NT2/D1 (cell line): ENCODE results near the gene AGBL1.

Source experiments
- DNase-seq: peaks from one replicate; pipeline ENCODE4 v3.0.0-alpha.2; 2011; ENCODE audit warnings: low read depth, low spot score
- H3K27me3 ChIP-seq: 2 replicates; pipeline ENCODE4 v1.6.0; 2011; ENCODE audit warnings: mild to moderate bottlenecking; ENCODE audit not compliant: insufficient read length, insufficient read depth
- H3K36me3 ChIP-seq: 2 replicates; pipeline ENCODE4 v1.6.1; 2011; ENCODE audit warnings: mild to moderate bottlenecking, low read length, mixed read lengths; ENCODE audit not compliant: insufficient read depth, insufficient read length
- H3K4me1 ChIP-seq: 2 replicates; pipeline ENCODE4 v1.5.1; 2011; ENCODE audit not compliant: insufficient read depth, insufficient read length
- H3K4me3 ChIP-seq: 2 replicates; pipeline ENCODE4 v1.5.1; 2011; ENCODE audit warnings: low read depth; ENCODE audit not compliant: insufficient read length
- H3K9ac ChIP-seq: 2 replicates; pipeline ENCODE4 v1.6.0; 2011; ENCODE audit warnings: low read depth; ENCODE audit not compliant: insufficient read length
- H3K9me3 ChIP-seq: 2 replicates; pipeline ENCODE4 v1.5.1; 2011; ENCODE audit warnings: mild to moderate bottlenecking, low read length; ENCODE audit not compliant: insufficient read depth
- SUZ12 ChIP-seq: IDR thresholded peaks from 2 replicates; pipeline ENCODE4 v1.6.1; 2011; ENCODE audit not compliant: insufficient read length, insufficient read depth; ENCODE audit errors: extremely low read depth
- YY1 ChIP-seq: IDR thresholded peaks from 2 replicates; pipeline ENCODE4 v1.6.1; 2011; ENCODE audit not compliant: insufficient read length, insufficient read depth
- ZNF274 ChIP-seq: IDR thresholded peaks from 2 replicates; pipeline ENCODE4 v1.6.1; 2011; ENCODE audit warnings: mild to moderate bottlenecking, low read depth, low read length

AGBL1 gene

DNA sequence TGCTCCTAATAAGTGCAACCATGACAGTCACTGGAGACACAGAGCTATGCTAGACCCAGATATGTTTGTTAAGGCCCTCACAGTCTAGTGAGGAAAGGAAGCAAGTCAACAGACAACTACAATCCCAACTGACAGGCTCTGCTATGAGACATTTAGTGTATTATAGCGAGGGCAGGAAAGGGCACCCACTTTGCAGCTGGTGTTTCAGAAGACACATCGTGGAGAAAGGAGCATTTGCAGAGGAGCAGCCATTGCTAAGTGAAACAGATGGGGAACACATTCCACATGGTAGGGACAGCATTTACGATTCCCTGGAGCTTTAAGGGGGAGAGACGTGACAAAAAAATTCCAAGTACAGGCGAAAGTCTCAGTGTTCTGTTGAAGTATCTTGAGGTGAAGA, 685.6 kb downstream of the AGBL1 start:
- DNase-seq, result no peak
- Histone ChIP-seq H3K27me3 (no peaks in the 10 kb centered on the region), H3K4me3 (no peak overlapping the region), H3K36me3 (no peaks in the 10 kb centered on the region), H3K9me3 (no peaks in the 10 kb centered on the region), H3K4me1 (no peaks in the 10 kb centered on the region), H3K9ac (no peak overlapping the region)
- TF ChIP-seq SUZ12 (no peak), ZNF274 (no peak), YY1 (no peak)

DNA sequence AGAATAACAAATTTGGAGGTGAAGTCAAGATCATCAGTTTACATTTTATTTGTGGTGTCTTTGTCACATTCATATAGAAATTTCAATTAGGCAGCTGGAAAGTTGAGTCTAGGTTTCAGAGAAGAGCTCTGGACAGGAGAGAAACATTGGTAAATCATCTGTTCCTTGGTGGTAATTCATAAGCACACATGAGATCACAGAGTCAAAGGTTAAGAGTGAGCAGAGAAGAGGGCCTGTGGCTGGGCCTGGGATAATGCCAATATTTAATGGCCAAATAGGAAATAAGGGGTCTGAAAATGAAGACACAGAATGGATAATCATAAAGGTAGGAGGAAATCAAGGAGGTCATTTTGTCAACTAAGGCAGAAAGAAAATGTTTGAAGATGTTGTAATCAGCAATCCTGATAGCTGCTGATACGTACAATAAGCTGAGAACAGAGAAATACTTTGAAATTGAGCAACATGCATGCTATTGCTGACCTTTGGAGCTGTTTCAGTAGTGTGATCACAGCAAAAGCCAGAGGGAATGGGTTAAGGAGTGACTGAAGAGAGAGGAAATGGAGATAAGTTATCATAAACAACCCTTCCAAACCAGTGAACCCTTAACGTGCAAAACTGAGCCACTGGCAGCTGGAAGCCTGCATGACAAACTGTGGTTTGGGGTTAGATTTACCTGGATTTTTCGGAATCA, 692.8 kb downstream of the AGBL1 start:
- Histone ChIP-seq H3K36me3 (no peaks in the 10 kb centered on the region), H3K4me3 (no peak overlapping the region), H3K9me3 (no peaks in the 10 kb centered on the region), H3K4me1 (no peaks in the 10 kb centered on the region), H3K9ac (no peak overlapping the region), H3K27me3 (no peaks in the 10 kb centered on the region)
- DNase-seq, result no peak
- no peak for TF ChIP-seq ZNF274
- no peak for TF ChIP-seq YY1
- no peak for TF ChIP-seq SUZ12

DNA sequence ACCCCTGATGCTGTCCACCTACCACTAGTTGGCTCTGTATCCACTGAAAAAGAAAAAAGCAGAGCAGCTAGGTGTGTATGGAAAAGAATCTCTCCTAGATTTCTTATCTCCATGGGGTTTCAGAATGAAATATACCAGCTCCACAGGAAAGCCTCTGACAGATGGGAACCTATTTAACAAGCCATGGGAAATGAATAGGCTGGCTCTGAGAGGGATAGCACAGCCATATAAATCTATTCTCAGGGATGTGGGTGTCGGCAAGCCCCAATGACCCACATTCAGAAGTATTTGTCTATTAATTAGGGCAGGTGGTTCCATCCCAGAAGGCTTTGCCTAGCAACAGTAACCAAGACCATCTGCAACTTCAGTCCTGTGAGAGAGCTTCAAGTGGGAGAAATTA, 694.1 kb downstream of the AGBL1 start:
- Histone ChIP-seq H3K36me3 (no peaks in the 10 kb centered on the region), H3K4me3 (no peak overlapping the region), H3K9me3 (no peaks in the 10 kb centered on the region), H3K4me1 (no peaks in the 10 kb centered on the region), H3K27me3 (no peaks in the 10 kb centered on the region), H3K9ac (no peak overlapping the region)
- no peak for DNase-seq
- TF ChIP-seq ZNF274, result no peak
- TF ChIP-seq SUZ12, result no peak
- no peak for TF ChIP-seq YY1

DNA sequence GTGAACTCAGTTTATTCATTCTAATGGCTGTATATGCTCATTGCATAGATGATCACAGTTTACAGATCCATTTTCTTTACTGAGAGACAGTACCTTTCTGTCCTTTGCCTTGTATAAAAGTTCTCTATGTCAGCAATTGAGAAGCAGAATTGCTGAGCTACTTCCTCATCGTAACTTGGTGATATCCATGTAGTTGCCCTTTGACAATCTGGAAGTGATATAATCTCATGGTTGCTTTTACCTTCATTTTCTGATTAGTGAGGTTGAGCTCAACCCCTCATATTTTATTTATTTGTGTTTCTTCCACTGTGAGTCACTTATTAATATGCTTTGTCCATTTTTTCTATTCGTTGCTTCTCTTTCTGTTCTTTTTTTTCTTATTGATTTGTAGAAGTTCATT, 696.5 kb downstream of the AGBL1 start:
- H3K4me3 ChIP-seq, result no peak overlapping the region
- H3K9ac ChIP-seq, result no peak overlapping the region
- H3K4me1 ChIP-seq, result no peaks in the 10 kb centered on the region
- TF ChIP-seq SUZ12 (no peak), YY1 (no peak), ZNF274 (no peak)
- H3K27me3 ChIP-seq, result no peaks in the 10 kb centered on the region
- H3K9me3 ChIP-seq, result no peaks in the 10 kb centered on the region; the same call in 1 of the 2 replicates
- no peaks in the 10 kb centered on the region for H3K36me3 ChIP-seq
- DNase-seq, result no peak

DNA sequence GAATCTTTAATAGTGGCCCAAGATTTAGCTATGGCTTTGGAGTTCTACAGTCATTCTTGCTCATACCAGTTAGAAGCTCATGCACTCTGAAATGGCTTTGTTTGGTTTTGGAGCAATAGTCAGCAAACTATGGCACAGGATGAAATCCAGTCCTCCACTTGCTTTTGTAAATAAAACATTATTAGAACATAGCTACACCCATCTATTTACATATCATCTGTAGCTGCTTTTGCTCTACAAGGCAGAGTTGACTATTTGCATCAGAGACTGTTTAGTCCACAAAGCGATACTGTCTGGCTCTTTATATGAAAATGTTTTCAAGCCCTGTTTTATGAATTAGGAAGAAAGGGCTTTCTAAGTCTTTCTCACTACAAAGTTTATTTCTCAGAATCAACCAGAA, 716.9 kb downstream of the AGBL1 start:
- Histone ChIP-seq H3K4me3 (no peak overlapping the region), H3K9me3 (no peaks in the 10 kb centered on the region)

DNA sequence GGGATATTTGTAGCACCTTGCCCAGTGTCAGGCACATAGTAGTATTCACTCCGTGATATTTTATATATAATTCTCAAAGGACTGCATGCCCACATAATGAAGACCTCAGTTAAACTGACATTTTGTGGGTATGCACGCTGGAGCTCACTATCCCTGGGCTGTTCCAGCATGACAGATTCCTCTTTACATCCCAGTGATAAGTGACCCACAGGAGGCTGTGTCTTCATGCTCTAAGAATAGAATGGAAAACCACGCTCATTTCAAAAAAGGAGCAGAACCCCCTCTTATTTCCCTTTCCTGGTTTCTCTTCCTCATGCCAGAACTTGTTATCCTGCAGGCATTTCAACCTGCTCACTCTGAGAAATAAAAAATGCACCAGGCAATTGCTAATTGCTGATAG, 717.5 kb downstream of the AGBL1 start:
- Histone ChIP-seq H3K9me3 (no peaks in the 10 kb centered on the region), H3K27me3 (no peaks in the 10 kb centered on the region), H3K9ac (no peak overlapping the region), H3K36me3 (no peaks in the 10 kb centered on the region), H3K4me1 (no peaks in the 10 kb centered on the region), H3K4me3 (no peak overlapping the region)
- TF ChIP-seq SUZ12 (no peak), ZNF274 (no peak), YY1 (no peak)
- DNase-seq, result no peak

More for the DNA sequence above, 716.9 kb downstream of the AGBL1 start:
- no peak overlapping the region for H3K9ac ChIP-seq
- H3K36me3 ChIP-seq, result no peaks in the 10 kb centered on the region
- H3K4me1 ChIP-seq, result no peaks in the 10 kb centered on the region
- H3K27me3 ChIP-seq, result no peaks in the 10 kb centered on the region
- DNase-seq, result no peak
- TF ChIP-seq ZNF274, result no peak
- TF ChIP-seq SUZ12, result no peak
- TF ChIP-seq YY1, result no peak

DNA sequence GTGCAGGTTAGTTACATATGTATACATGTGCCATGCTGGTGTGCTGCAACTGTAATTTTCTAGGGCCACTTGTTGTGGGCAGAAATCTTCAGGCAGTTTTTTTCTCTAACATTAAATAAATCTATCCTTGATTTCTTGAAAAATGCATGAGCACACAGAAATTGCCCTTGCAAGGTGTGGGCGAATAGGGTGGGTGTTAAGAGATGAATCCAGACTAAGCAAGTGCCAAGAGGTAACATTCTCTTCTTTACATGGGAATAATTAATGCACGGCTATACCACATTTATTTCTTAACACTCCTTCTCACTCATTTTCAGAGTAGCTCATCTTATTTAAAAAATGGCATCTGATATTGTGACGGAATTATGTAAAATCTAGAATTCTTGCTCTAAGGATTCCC, 719.6 kb downstream of the AGBL1 start:
- Histone ChIP-seq H3K4me1 (no peaks in the 10 kb centered on the region), H3K9ac (no peak overlapping the region), H3K9me3 (no peaks in the 10 kb centered on the region), H3K36me3 (no peaks in the 10 kb centered on the region), H3K4me3 (no peak overlapping the region), H3K27me3 (no peaks in the 10 kb centered on the region)
- DNase-seq, result no peak
- TF ChIP-seq ZNF274, result no peak
- no peak for TF ChIP-seq SUZ12
- TF ChIP-seq YY1, result no peak
